Fibroblast of pulmonary artery (primary cell): Measurements from ENCODE around the gene KCNN3.

Experiments used
- DNase-seq: peaks from one replicate; pipeline ENCODE4 v3.0.0-alpha.2; 2010; ENCODE audit warnings: low read depth
- H3K4me3 ChIP-seq: replicated peaks from 2 replicates; pipeline ENCODE4 v1.5.1; 2011; ENCODE audit warnings: low read depth, mild to moderate bottlenecking, control low read depth, low read length, moderate library complexity
- TF ChIP-seq, protein P1 (sequence below): IDR thresholded peaks from 2 replicates; pipeline ENCODE4 v1.5.1; 2011; ENCODE audit warnings: mild to moderate bottlenecking, control low read depth, low read length, inconsistent platforms; ENCODE audit errors: missing control alignments

KCNN3 gene

DNA sequence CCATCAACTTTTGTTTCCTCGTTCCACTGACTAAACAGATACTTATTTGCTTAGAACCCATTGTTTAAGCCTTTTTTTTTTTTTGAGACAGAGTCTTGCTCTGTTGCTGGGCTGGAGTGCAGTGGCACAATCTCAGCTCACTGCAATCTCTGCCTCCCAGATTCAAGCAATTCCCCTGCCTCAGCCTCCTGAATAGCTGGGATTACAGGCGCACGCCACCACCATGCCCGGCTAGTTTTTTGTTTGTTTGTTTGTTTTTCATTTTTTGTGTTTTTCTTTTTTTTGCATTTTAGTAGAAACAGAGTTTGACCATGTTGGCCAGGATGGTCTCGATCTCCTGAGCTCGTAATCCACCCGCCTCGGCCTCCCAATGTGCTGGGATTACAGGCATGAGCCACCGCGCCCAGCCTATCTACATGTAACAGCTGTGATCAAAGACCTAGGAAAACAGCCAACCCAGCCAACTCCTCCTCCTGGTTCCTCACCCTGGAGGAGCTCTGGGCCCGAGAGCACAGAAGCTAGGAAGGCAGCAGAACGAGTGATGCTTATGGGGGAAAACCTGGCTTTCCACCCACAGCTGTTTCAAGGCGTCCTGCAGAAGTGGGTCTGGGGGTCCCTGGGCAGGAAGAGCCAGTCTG is 32.9 kb downstream of the KCNN3 start:
- TF ChIP-seq, protein P1, sequence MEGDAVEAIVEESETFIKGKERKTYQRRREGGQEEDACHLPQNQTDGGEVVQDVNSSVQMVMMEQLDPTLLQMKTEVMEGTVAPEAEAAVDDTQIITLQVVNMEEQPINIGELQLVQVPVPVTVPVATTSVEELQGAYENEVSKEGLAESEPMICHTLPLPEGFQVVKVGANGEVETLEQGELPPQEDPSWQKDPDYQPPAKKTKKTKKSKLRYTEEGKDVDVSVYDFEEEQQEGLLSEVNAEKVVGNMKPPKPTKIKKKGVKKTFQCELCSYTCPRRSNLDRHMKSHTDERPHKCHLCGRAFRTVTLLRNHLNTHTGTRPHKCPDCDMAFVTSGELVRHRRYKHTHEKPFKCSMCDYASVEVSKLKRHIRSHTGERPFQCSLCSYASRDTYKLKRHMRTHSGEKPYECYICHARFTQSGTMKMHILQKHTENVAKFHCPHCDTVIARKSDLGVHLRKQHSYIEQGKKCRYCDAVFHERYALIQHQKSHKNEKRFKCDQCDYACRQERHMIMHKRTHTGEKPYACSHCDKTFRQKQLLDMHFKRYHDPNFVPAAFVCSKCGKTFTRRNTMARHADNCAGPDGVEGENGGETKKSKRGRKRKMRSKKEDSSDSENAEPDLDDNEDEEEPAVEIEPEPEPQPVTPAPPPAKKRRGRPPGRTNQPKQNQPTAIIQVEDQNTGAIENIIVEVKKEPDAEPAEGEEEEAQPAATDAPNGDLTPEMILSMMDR: no peak
- no peak overlapping the region for H3K4me3 ChIP-seq
- DNase-seq: peak; percentile 40

DNA sequence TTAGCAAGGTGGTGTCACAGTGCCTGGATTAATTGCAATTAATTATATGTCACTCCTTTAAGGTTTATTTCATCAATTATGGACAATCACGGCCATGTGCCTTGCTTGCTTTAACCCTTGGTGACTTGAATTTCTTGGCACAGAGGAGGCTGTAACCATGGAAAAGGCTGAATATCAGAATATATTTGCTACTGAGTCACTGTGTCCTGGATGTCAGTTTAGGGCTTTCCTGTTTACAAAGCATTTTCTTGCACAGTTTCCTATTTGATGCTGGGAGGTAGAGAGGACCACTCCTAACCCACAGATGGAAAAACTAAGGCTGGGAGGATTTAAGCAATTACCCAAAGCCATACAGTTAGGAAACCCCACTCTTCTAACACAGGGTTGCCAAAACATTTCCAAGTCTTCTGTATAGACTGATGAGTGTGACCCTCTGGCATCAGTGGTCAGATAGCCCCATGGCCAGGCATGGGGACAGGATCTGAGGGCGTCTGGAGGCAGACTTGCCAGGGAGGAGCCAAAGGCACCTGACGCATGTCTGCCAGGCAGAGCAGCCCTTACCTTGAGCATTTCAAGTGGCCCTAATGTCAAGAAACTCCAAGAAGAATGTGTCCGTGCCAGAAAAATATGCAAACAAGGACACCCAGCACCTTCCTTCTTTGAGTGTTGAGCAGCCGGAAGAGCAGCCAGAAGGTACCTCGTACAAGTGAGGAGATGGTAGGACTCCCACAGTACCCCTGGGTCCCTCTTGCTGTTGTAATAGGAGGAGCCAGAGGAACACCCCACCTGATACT is 34.4 kb downstream of the KCNN3 start:
- no peak for DNase-seq
- no peak overlapping the region for H3K4me3 ChIP-seq
- TF ChIP-seq, protein P1: no peak

DNA sequence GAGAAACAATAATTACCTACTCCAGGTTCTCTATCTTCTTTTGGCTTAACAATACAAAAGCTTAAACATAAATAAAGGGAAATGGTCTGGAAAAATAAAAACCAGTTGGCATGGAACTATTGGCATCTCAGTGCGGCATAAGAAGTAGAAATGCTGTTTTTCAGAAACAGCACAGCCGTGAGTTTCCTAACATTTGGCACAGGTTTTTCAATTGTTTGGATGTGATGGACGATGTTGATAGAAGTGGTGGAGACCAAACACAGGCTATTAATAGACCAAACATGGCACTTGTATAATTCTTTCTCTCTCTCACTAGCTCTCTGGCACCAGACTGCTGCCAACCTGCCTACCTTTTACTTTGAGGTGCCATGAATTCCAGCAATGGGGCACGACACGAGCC is 36.2 kb downstream of the KCNN3 start:
- H3K4me3 ChIP-seq: no peak overlapping the region
- TF ChIP-seq, protein P1: no peak
- no peak for DNase-seq

DNA sequence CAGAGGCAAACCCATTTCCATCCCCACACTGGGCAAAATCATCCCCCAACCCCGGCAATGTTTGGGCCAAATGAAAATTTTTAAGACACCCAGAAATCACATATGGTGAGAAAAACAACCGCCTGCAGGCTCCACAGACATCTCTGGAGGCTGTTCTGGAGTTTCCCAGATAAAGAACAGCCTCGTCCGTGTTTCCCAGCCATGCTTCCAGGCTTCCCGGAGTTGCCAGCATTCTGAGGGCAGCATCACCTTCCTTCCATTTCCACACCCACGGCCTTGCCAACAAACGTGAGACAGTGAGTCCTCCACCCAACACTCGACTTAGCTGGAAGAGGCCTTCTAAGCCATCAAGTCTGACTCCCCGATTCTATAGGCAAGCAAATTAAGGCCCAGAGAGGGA is 36.9 kb downstream of the KCNN3 start:
- TF ChIP-seq, protein P1: no peak
- no peak overlapping the region for H3K4me3 ChIP-seq
- DNase-seq: no peak

DNA sequence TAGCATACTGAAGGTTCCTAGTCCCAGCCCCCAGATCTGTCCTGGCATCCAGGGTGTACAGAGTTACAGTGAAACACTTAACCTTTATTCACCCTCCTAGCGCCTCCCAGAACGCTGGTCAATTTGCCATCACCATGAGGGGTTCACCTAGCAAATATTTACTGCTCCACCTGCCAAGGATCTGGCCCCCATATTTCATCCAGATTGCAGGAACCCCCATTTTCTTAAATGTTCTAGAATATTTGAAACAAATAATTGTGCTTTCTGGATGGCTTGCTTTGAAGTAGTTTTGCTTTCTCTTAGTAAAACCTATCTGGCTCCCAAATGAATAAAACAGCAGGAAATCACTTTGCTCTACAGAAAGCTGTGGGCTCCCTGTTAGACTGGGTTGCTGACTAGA is 37.7 kb downstream of the KCNN3 start:
- no peak for DNase-seq
- TF ChIP-seq, protein P1: no peak
- no peak overlapping the region for H3K4me3 ChIP-seq

DNA sequence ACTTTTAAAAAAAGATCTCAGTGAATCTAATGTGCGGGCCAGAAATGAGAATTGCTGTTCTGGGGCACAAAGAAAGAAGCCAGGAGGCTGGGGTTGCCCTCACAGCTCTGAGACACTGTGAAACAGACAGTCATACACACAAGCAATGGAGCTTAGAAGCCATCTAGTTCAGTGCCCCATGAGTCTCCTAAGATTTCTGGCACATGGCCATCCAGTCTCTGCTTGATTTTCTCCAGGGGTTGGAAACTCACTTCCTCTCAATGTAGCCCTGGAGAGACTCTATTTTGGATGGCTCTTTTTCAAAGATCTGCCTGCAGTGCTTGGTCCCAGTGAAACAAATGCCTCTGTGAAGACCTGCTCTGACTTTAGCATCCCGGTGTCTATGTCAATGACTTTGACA is 38.6 kb downstream of the KCNN3 start:
- TF ChIP-seq, protein P1: no peak
- no peak overlapping the region for H3K4me3 ChIP-seq
- no peak for DNase-seq
